Amniotic stem cell (primary cell): Measurements from ENCODE around the gene ABHD10.

ENCODE experiments used
- DNase-seq: peaks from one replicate; lab custom pipeline; 2025; lab: John Stamatoyannopoulos, UW

The ABHD10 gene

DNA sequence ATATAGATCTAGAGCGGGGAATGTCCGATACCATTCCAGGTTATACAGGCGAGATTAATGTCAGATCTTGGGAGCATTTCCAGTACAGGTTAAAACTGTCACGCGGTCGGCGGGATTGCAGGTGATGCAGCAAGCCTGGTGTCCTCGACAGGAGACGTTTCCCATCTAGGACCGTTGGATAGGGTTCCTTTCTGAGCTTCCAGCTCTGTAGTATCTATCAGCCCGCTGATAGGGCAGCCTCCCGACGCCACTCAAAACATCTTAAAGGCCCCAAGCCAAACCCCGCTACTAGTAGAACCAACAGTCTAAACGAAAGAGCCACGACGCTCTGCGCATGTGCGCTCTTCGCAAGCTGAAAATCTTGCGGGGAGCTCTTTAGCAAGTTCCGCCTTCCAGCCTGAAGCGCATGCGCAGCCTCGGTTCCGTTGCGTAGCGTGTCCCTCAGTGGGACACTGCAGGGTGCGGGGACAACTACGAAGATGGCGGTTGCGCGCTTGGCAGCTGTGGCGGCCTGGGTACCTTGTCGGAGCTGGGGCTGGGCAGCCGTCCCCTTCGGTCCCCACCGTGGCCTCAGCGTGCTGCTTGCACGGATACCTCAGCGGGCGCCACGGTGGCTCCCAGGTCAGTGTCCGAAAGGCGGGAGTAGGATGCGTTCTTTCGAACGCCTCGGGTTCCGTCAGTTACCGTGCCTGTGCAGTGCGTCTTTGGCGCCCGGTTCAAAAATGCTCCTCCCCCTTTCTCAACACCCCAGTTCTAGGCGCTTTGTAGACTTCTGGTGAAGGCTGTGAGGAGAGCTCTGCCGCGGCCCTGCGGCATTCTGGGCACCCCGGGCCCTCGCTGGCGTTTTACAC, at the start of gene ABHD10:
ABHD10 (plus strand) TSS at position 444 of the 851 bp plus-strand sequence; CDS start at position 480, 36 bp downstream.
- DNase-seq: peak; percentile 93

- no peak for DNase-seq
Measured at GRCh38 chr3:111929484-111929883, 49.3 kb upstream of the ABHD10 start.

DNA sequence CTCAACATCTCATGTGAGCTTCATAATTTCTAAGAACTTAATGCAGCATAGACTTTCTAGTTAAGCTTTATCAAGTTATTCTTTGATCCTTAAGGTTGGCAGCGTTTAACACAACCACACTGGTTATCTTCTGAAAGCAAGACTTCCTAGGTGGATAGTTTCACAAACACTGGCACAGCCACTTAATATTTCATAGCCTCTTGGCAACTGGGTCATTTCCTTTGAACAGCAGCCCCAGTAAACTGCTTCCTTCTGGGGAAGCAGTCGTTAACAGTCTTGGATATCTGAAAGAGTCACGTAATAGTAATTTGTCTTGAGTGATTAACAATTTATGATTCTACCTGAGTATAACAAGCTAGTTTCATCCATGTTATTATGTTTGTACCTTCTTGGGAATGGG, 45.9 kb upstream of the ABHD10 start:
- no peak for DNase-seq

DNA sequence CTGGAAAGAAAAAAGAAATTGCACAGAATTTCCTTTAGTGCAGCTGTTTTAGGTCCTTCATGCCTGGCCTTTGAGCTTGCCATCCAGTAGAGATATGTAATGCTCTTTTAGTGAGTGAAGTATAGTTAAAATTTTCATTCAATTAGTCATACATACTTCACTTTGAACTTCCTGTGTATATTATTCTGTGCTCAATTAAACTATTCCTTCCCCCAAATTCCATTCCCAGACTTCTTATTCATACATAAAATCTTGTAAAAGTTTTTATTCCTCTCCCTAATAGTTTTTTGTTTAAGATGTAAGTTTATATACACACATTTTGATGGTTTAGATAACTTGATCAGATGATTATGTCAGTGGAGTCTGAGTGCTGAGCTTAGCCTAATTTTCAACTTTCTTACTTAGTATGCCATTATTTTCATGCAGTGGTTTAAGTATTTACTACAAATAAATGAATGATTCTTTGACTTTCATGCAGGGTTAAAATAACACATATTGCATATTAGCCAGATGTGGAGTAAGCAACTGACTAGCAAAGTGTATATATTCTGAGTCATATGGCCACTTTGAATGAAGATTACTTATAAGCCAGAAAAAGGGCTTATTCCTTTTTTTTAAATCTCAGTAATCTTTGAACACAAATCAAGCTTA, 42.5 kb upstream of the ABHD10 start:
- peak; percentile 21 for DNase-seq

DNA sequence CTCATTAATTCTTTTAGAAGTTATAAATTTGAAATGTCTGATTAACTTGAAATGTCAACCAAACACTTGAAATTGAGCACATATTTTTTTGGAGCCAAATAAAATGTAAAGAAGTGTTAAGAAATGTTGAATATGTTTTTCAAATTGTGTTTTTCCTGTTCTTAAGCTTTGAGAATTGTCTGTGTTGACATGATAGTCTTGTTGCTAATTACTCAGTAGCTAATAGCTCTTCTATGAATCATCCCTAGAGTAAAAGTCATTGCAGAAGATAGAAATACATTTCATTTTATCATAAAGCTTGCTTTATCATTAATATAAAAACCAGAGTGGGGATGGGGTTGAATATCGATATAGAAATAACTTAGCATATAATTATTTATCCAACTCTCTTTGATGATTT, 41.9 kb upstream of the ABHD10 start:
- DNase-seq: no peak

- no peak for DNase-seq
Measured at GRCh38 chr3:111937871-111938270, 41.0 kb upstream of the ABHD10 start.

DNA sequence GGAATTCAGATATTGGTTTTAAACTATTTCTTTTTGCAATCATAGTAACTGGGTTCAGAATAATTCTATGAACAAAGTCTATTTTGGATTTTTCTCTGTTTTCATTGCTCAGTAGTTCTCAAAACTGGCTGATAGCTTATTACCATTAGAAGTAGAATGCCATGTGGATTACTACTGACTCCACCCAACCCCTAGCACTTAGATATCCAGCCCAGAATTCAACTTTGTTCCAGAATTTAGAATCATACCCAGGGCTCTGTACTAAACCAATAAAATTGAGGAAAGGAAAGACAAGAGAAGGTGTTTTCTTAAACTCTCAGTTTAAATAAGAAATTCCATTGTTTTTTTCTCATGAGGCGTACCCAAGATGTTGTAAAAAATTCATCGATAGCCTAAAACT, 39.0 kb upstream of the ABHD10 start:
- DNase-seq: no peak

DNA sequence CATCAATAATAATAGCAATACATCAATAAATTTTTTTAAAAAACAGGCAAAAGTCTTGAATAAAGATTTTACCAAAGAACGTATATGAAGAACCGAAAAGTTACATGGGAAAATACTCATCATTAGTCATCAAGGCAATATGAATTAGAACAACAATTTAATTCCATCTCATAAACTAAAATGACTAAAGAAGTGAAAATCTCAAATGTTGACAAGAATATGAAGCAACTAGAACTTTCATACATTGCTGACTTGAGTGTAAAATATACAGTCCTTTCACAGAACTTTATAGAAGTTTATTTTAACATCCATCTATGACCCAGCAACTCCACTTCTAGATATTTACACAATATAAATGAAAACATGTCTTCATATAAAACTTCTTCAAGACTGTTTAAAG, 35.3 kb upstream of the ABHD10 start:
- no peak for DNase-seq

GRCh38 chr3:111944372-111944771, 34.5 kb upstream of the ABHD10 start:
- DNase-seq: no peak

GRCh38 chr3:111947231-111947630, 31.6 kb upstream of the ABHD10 start:
- DNase-seq: no peak

- DNase-seq: no peak
Measured at GRCh38 chr3:111948786-111949185, 30.0 kb upstream of the ABHD10 start.

DNA sequence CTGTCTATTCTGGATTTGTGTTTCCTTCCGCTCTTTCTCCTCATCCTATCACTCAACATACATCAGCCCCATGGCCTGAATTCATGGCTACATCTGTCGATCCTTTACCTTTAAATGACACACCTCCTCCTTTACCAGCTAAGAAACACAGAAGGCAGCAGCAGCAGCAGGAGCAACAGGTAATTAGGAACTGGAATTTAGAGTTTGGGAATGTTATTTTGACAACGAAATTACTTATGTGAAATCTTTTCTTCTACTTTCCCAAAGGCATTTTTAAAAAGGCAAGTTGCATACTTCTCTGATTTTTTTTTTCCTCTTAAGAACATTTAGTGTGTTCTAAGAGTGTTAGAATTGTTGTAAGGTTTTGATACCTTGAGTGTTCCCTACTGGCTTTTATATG, 29.1 kb upstream of the ABHD10 start:
- no peak for DNase-seq

- DNase-seq: no peak
Measured at GRCh38 chr3:111951032-111951431, 27.8 kb upstream of the ABHD10 start.

DNA sequence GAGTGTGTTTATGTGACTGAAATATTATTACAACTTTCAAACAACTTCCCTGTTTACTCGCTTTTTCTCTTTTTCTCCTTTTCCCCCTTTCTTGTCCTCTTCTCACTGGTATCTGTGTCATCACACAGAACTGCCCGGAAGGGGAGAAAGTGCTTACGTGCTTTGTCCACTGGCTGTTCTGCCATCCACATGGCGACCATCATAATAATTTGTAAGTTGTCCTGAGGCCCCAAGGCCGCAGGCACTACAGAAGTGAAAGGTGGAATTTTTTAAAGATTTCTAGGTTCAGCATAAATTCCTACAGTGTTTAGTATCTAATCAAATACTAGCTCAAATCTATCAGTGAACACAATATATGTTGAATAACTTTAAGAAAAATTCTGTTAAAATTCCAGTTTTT, 26.7 kb upstream of the ABHD10 start:
- no peak for DNase-seq

GRCh38 chr3:111952866-111953450, 25.9 kb upstream of the ABHD10 start:
- DNase-seq: no peak

- no peak for DNase-seq
Measured at GRCh38 chr3:111954228-111954990, 24.4 kb upstream of the ABHD10 start.

GRCh38 chr3:111955876-111956275, 22.9 kb upstream of the ABHD10 start:
- DNase-seq: no peak

- DNase-seq: no peak
Measured at GRCh38 chr3:111956449-111956848, 22.4 kb upstream of the ABHD10 start.

- no peak for DNase-seq
Measured at GRCh38 chr3:111956995-111957734, 21.7 kb upstream of the ABHD10 start.

- DNase-seq: no peak
Measured at GRCh38 chr3:111961461-111962164, 17.2 kb upstream of the ABHD10 start.

DNA sequence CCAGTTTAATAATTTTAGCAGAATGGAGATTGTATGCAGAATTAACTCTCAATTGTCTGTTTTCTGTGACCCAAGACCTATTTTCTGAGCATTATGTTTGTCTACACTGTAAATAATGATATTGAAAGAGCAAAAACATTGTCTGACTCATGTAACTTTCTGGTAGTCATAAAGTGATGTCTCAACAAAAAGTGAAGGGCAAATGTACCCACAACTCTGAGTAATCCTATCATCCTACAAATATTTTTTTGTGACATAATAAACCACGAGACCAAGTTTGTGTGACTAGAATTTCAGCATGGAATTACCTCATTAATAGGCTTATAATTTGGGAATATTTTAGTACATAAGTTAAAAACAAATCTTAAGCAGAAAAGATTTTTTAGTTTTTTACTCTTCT, 15.4 kb upstream of the ABHD10 start:
- DNase-seq: no peak
